K562 (cell line): ENCODE results near the gene STOX2. TPM values are rescaled to one million over a fixed set of nuclear protein-coding genes. Genes with fewer than 3 reads are reported as not detected.

ENCODE experiments used
- ATAC-seq: fragments of 200-7000 bp; cut with Tn5 transposase; 3 replicates; pipeline ENCODE4 v1.9.1; 2020; ENCODE audit warnings: moderate library complexity
- Bru-seq: library from RNA; stranded (reverse); fragments of 400-500 nt; gene quantifications from one replicate; lab custom pipeline; 2021; lab: Mats Ljungman, UMichigan
- BruChase-seq, 2 experiments: library from RNA; stranded (reverse); fragments of 400-500 nt; gene quantifications; one replicate each; lab custom pipeline; 2021; lab: Mats Ljungman, UMichigan
- BruUV-seq: library from RNA; stranded (reverse); fragments of 400-500 nt; replicated peaks from 2 replicates; lab custom pipeline; 2021; lab: Mats Ljungman, UMichigan
- CTCF ChIA-PET: fragments of 300-600 bp; formaldehyde crosslinking; extraction: SDS; loops from one replicate; lab custom pipeline; 2021; ENCODE audit warnings: low intra/inter-chr PET ratio; lab: Yijun Ruan, JAX
- POLR2A ChIA-PET: fragments of 300-600, 350-650 bp; sonication (Branson Sonifier 250); formaldehyde crosslinking; extraction: SDS; loops from one replicate; lab custom pipeline; 2021; ENCODE audit warnings: antibody characterized with exemption, inconsistent platforms; lab: Yijun Ruan, JAX
- DNase-seq, 4 experiments: peaks; one replicate each; pipeline versions ENCODE4 v3.0.0 to v3.0.0-alpha.2; 2011 to 2018; ENCODE audit warnings: low spot score in 3 of 4, mixed read lengths in 3 of 4; ENCODE audit errors: extremely low read depth in 1 of 4
- FAIRE-seq: peaks from 2 replicates; lab custom pipeline; 2011; peaks lifted over from hg19 to GRCh38; lab: Jason Lieb, UNC
- H2AFZ ChIP-seq: 2 replicates; pipeline ENCODE4 v1.6.0; 2011; ENCODE audit warnings: low read depth, low read length, control low read depth, inconsistent platforms
- H3K27ac ChIP-seq: fragments of 200-600 bp; 3 replicates; pipeline ENCODE4 v1.8.0; 2011; ENCODE audit warnings: low read depth, mild to moderate bottlenecking, control low read depth, inconsistent platforms, low read length, moderate library complexity, mixed read lengths; ENCODE audit errors: extremely low read depth
- H3K27me3 ChIP-seq, 2 experiments: fragments of 300-600 bp in 1 of 2; 2 replicates in 1 of 2; 3 replicates in 1 of 2; pipeline versions ENCODE4 v1.6.0 to v1.8.0; 2011; ENCODE audit warnings: inconsistent platforms in 2 of 2, low read length in 2 of 2, mild to moderate bottlenecking in 1 of 2, mixed read lengths in 1 of 2, moderate library complexity in 1 of 2; ENCODE audit not compliant: control insufficient read depth in 2 of 2, insufficient read depth in 2 of 2
- H3K36me3 ChIP-seq: fragments of 300-600 bp; 3 replicates; pipeline ENCODE4 v1.8.0; 2011; ENCODE audit warnings: mild to moderate bottlenecking, low read length, inconsistent platforms; ENCODE audit not compliant: control insufficient read depth, insufficient read depth
- H3K4me1 ChIP-seq, 2 experiments: fragments of 200-600 bp in 1 of 2; replicated peaks in 1 of 2; 2 replicates in 1 of 2; 3 replicates in 1 of 2; pipeline versions ENCODE4 v1.5.1 to v1.8.0; 2011; ENCODE audit warnings: inconsistent platforms in 2 of 2, low read length in 2 of 2, mild to moderate bottlenecking in 1 of 2, mixed read lengths in 1 of 2, moderate library complexity in 1 of 2; ENCODE audit not compliant: control insufficient read depth in 2 of 2, insufficient read depth in 2 of 2
- H3K4me2 ChIP-seq: 2 replicates; pipeline ENCODE4 v1.6.1; 2011; ENCODE audit warnings: low read length, control low read depth, inconsistent platforms, mixed read lengths; ENCODE audit not compliant: insufficient read depth
- H3K4me3 ChIP-seq: fragments of 200-600 bp; sonication (generic), shearing (Covaris generic); 2 replicates; pipeline ENCODE4 v1.5.1; 2016; ENCODE audit warnings: control low read depth, inconsistent platforms
- H3K79me2 ChIP-seq: fragments of 200-600 bp; 3 replicates; pipeline ENCODE4 v1.8.0; 2011; ENCODE audit warnings: low read length, inconsistent platforms; ENCODE audit not compliant: control insufficient read depth, insufficient read depth
- H3K9ac ChIP-seq, 2 experiments: 2 replicates each; pipeline versions ENCODE4 v1.6.0 to v1.6.1; 2011; ENCODE audit warnings: low read depth in 2 of 2, low read length in 2 of 2, control low read depth in 1 of 2, inconsistent platforms in 1 of 2, mild to moderate bottlenecking in 1 of 2, mixed read lengths in 1 of 2; ENCODE audit not compliant: insufficient read depth in 1 of 2
- H3K9me1 ChIP-seq: one replicate; pipeline ENCODE4 v1.6.0; 2011; ENCODE audit warnings: inconsistent platforms, mild to moderate bottlenecking, low read length, moderate library complexity; ENCODE audit not compliant: control insufficient read depth, insufficient read depth
- H3K9me3 ChIP-seq: replicated peaks from 2 replicates; pipeline ENCODE4 v1.5.1; 2011; ENCODE audit warnings: low read depth, low read length, inconsistent platforms; ENCODE audit not compliant: control insufficient read depth, insufficient read depth
- H4K20me1 ChIP-seq: replicated peaks from 2 replicates; pipeline ENCODE4 v1.6.1; 2011; ENCODE audit warnings: low read length, inconsistent platforms, mixed read lengths; ENCODE audit not compliant: control insufficient read depth, insufficient read depth
- ARNT ChIP-seq, 2 experiments: fragments of 450-650 bp; IDR thresholded peaks; 2 replicates each; pipeline ENCODE4 v1.6.1; 2016; ENCODE audit warnings: mild to moderate bottlenecking in 1 of 2
- ATF1 ChIP-seq, 2 experiments: fragments of 450-650 bp in 1 of 2; IDR thresholded peaks; 2 replicates each; pipeline ENCODE4 v1.6.1; 2016; ENCODE audit warnings: missing compliant biosample characterization in 1 of 2, missing genetic modification characterization in 1 of 2
- CTBP1 ChIP-seq: fragments of 450-650 bp; IDR thresholded peaks from 2 replicates; pipeline ENCODE4 v1.6.1; 2016; ENCODE audit warnings: borderline replicate concordance
- HMGN3 ChIP-seq: IDR thresholded peaks from 2 replicates; pipeline ENCODE4 v1.6.1; 2011; ENCODE audit warnings: borderline replicate concordance, low read depth, mild to moderate bottlenecking, mixed read lengths, low read length; ENCODE audit not compliant: insufficient read length; ENCODE audit errors: extremely low read depth
- HNRNPH1 ChIP-seq: fragments of 200-400 bp; formaldehyde crosslinking; optimal IDR thresholded peaks from 2 replicates; pipeline ENCODE3; 2017; ENCODE audit warnings: low read depth, mild to moderate bottlenecking, low read length, moderate library complexity
- KAT7 ChIP-seq: sonication (generic); formaldehyde crosslinking; IDR thresholded peaks from 2 replicates; pipeline ENCODE4 v1.8.0; 2022; ENCODE audit warnings: missing genetic modification reagents, mild to moderate bottlenecking, borderline replicate concordance
- PYGO2 ChIP-seq: fragments of 450-650 bp; IDR thresholded peaks from 2 replicates; pipeline ENCODE4 v1.6.1; 2016; ENCODE audit warnings: mild to moderate bottlenecking, missing genetic modification characterization, moderate library complexity, missing compliant biosample characterization
- RFX7 ChIP-seq: fragments of 250-450 bp; sonication (Bioruptor Pico); IDR thresholded peaks from 2 replicates; pipeline ENCODE4 v1.5.1; 2021; ENCODE audit warnings: mild to moderate bottlenecking
- ZNF174 ChIP-seq: fragments of 250-450 bp; sonication (Bioruptor Pico); IDR thresholded peaks from 2 replicates; pipeline ENCODE4 v1.4.0; 2020; ENCODE audit warnings: mild to moderate bottlenecking
- WGBS: fragments of 100-300 bp; shearing (Covaris generic); methylation state at CpG from one replicate; pipeline ENCODE4 v1.1.6; 2016; ENCODE audit warnings: low coverage, mixed read lengths; ENCODE audit not compliant: insufficient coverage; ENCODE audit errors: missing lambda C conversion rate; 5-methylcytosine and 5-hydroxymethylcytosine counted together
- in situ Hi-C: fragments of 300-500 bp; cut with MboI; formaldehyde crosslinking; loops from 4 replicates; pipeline ENCODE4 v1.15.0; 2018; ENCODE audit warnings: inconsistent platforms, mixed read lengths
- intact Hi-C: fragments of 100-400 bp; cut with micrococcal nuclease; formaldehyde crosslinking; loops from 2 replicates; pipeline ENCODE4 v1.14.2; 2022
- long read RNA-seq, 3 experiments: library from polyadenylated mRNA in 2 of 3; library from RNA in 1 of 3; unstranded in 2 of 3; stranded (forward) in 1 of 3; transcript quantifications; one replicate each; pipeline ENCODE4 v2.0.0, GENCODE V29; 2019 to 2022
- polyA minus RNA-seq, 3 experiments: library from RNA; depleted of rRNA, polyadenylated mRNA; stranded (reverse); fragments of >200 nt; gene quantifications; 2 replicates each; pipeline ENCODE4 v1.2.3, GENCODE V29; 2011
- polyA plus RNA-seq, 8 experiments: library from polyadenylated mRNA; depleted of rRNA in 4 of 8; stranded (reverse) in 5 of 8; unstranded in 3 of 8; fragments of >200 nt; fragmentation: Nextera tagmentation in 2 of 8; fragmentation: Illumina TruSeq in 1 of 8; extraction: Ambion mirVana in 2 of 8; extraction: Trizol in 1 of 8; gene quantifications; 2 replicates each; pipeline versions ENCODE4 v1.2.1 to v1.2.3, GENCODE V29; 2011 to 2014; ENCODE audit warnings: inconsistent platforms in 1 of 8, missing spikeins in 1 of 8
- total RNA-seq, 7 experiments: library from RNA; depleted of rRNA in 6 of 7; stranded (reverse); fragments of >200 nt in 6 of 7; fragmentation: Illumina TruSeq in 2 of 7; extraction: Trizol in 2 of 7; gene quantifications; 2 replicates each; pipeline versions ENCODE4 v1.2.1 to v1.2.3, GENCODE V29; 2011 to 2021; ENCODE audit warnings: low replicate concordance in 1 of 7

STOX2 gene, protein sequence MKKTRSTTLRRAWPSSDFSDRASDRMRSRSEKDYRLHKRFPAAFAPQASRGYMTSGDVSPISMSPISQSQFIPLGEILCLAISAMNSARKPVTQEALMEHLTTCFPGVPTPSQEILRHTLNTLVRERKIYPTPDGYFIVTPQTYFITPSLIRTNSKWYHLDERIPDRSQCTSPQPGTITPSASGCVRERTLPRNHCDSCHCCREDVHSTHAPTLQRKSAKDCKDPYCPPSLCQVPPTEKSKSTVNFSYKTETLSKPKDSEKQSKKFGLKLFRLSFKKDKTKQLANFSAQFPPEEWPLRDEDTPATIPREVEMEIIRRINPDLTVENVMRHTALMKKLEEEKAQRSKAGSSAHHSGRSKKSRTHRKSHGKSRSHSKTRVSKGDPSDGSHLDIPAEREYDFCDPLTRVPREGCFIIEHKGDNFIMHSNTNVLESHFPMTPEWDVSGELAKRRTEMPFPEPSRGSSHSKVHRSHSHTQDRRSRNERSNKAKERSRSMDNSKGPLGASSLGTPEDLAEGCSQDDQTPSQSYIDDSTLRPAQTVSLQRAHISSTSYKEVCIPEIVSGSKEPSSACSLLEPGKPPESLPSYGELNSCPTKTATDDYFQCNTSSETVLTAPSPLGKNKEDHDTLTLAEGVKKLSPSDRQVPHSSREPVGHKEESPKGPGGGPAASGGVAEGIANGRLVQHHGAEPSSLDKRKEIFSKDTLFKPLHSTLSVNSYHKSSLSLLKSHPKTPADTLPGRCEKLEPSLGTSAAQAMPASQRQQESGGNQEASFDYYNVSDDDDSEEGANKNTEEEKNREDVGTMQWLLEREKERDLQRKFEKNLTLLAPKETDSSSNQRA (N-terminal part only)
- not detected in 2 replicates for total RNA-seq (2011; cell fraction: chromatin; rRNA removed; ENCODE audit: low replicate concordance)
- not detected in 2 replicates for total RNA-seq (2011; cell fraction: nucleolus; rRNA removed)
- total RNA-seq (2011; cell fraction: nucleoplasm; rRNA removed), result not detected in 2 replicates
- total RNA-seq (2014; rRNA removed) (not detected in 2 replicates), total RNA-seq (2014; rRNA removed; fragmentation: Illumina TruSeq; extraction: Trizol) (not detected in 2 replicates), total RNA-seq (2015; rRNA removed; fragmentation: Illumina TruSeq; extraction: Trizol) (not detected in 2 replicates), total RNA-seq (2021) (not detected in 2 replicates), polyA plus RNA-seq (2011; rRNA removed) (not detected in 2 replicates), polyA plus RNA-seq (2014; fragmentation: Illumina TruSeq; extraction: Trizol) (not detected in 2 replicates), polyA plus RNA-seq (2014; fragmentation: Nextera tagmentation; extraction: Ambion mirVana) (not detected), polyA plus RNA-seq (2014; rRNA removed) (not detected in 2 replicates), polyA minus RNA-seq (2011; rRNA and poly(A)+ RNA removed) (not detected in 2 replicates), Bru-seq, nascent RNA (percentile 5 among the genes with signal in this experiment), BruChase-seq, experiment 1, labeled RNA remaining after a 2-hour chase (percentile 3 among the genes with signal in this experiment), BruChase-seq, experiment 2, labeled RNA remaining after a 6-hour chase (percentile 3 among the genes with signal in this experiment)
- not detected in 2 replicates for polyA plus RNA-seq (2011; cell fraction: cytosol; rRNA removed)
- polyA plus RNA-seq (2011; cell fraction: nucleus; rRNA removed), result not detected in 2 replicates
- polyA plus RNA-seq (2012), result 0.01 and 0.08 TPM in 2 replicates
- polyA minus RNA-seq (2011; cell fraction: cytosol; rRNA and poly(A)+ RNA removed), result not detected in 2 replicates
- polyA minus RNA-seq (2011; cell fraction: nucleus; rRNA and poly(A)+ RNA removed), result not detected in 2 replicates
- long read RNA-seq, experiment 1, result 0 reads
- long read RNA-seq, experiment 2, result 0 reads
- long read RNA-seq, experiment 3, result 0 reads

DNA sequence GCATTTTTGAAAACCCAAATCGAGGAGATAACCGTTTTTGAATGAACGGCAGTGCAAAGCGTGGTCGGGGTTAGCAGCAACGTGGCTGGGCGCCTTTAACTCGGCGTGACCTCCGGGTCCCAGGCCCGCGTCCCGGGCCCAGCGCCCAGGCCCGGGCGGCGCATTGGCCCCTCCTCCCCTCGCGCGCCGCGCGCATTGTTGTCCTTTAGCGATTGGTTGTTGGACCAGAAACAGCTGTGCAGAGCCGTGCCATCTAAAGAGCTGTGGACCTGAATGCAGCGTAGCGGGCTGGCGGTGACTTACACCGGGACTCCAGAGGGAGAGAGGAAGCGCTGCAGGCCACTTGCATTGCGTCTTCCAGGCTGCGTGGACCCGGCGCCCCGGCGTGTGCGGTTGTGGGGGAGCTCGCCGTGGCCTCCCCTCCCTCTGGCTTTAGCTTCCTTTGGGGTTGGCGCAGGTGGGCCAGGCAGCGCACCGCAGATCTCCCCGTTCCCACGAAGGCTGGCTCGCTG is at the start of gene STOX2:
Gene STOX2, plus strand, starts transcription at position 227 of the 512 bp plus-strand sequence. CDS start 1,484 bp downstream, outside the sequence.
- no peaks in the 10 kb centered on the region for H3K36me3 ChIP-seq
- FAIRE-seq (no peak), DNase-seq (no peak)
- no peaks in the 10 kb centered on the region; the same call in 1 of the 2 replicates for H4K20me1 ChIP-seq
- H3K4me2 ChIP-seq, result no peak within 1 kb of the TSS
- H3K27me3 ChIP-seq, result peaks cover 12 to 38% of the 10 kb centered on the region in 2 experiments; a peak in 4 of 5 replicates
- H3K4me3 ChIP-seq, result no peak within 1 kb of the TSS
- intact Hi-C loops (no loop called here), in situ Hi-C loops (no loop called here)
- H3K4me1 ChIP-seq, result peaks cover 0 to 19% of the 10 kb centered on the region in 2 experiments; a peak in 2 of 5 replicates
- H3K9me3 ChIP-seq, result no peaks in the 10 kb centered on the region
- no peak for TF ChIP-seq CTBP1
- TF ChIP-seq HNRNPH1, result no peak
- no peak for TF ChIP-seq RFX7 (CRISPR knock-in tag)
- TF ChIP-seq HMGN3, result no peak
- TF ChIP-seq PYGO2 (tag), result no peak
- TF ChIP-seq ZNF174 (CRISPR knock-in tag), result no peak
- TF ChIP-seq ATF1 (CRISPR knock-in tag; IDR thresholded peaks at IDR 0.05), result no peak
- no peak for TF ChIP-seq ATF1 (tag; IDR thresholded peaks at IDR 0.05)
- TF ChIP-seq ARNT (IDR thresholded peaks at IDR 0.05), result no peak
- TF ChIP-seq KAT7 (CRISPR knock-in tag), result no peak
- TF ChIP-seq, all 486 proteins: peak for 0
- no peak for ATAC-seq
- Histone ChIP-seq H3K9ac (no peak within 1 kb of the TSS), H3K79me2 (no peaks in the 10 kb centered on the region), H3K27ac (no peak within 1 kb of the TSS), H3K9me1 (no peaks in the 10 kb centered on the region), H2AFZ (no peak within 1 kb of the TSS)
- POLR2A ChIA-PET, result interaction anchor here (0.6 kb wide), 1 partner anchor 464 kb away, joined by 3 read pairs; no protein-coding TSS in a partner anchor
- no TSS peak for BruUV-seq
- WGBS, result 15% methylated on average over 37 of the region's 45 CpGs
- CTCF ChIA-PET, result no interaction called here
